Neuron (in vitro differentiated cells): ENCODE results near the gene NUDCD2.

Experiments used
- H2AFZ ChIP-seq: one replicate; pipeline ENCODE4 v1.6.1; 2013; ENCODE audit warnings: low read depth, mild to moderate bottlenecking, inconsistent platforms, low read length, moderate library complexity
- H3K27me3 ChIP-seq: one replicate; pipeline ENCODE4 v1.6.1; 2013; ENCODE audit warnings: low read length; ENCODE audit not compliant: insufficient read depth
- H3K36me3 ChIP-seq: one replicate; pipeline ENCODE4 v1.6.1; 2013; ENCODE audit warnings: low read length; ENCODE audit not compliant: insufficient read depth
- H3K4me1 ChIP-seq: one replicate; pipeline ENCODE4 v1.6.1; 2013; ENCODE audit warnings: low read length; ENCODE audit not compliant: insufficient read depth
- H3K4me3 ChIP-seq: 2 replicates; pipeline ENCODE4 v1.5.1; 2013; ENCODE audit warnings: mild to moderate bottlenecking, low read length, moderate library complexity
- H3K9me3 ChIP-seq: one replicate; pipeline ENCODE4 v1.6.1; 2013; ENCODE audit warnings: low read length

The NUDCD2 gene

DNA sequence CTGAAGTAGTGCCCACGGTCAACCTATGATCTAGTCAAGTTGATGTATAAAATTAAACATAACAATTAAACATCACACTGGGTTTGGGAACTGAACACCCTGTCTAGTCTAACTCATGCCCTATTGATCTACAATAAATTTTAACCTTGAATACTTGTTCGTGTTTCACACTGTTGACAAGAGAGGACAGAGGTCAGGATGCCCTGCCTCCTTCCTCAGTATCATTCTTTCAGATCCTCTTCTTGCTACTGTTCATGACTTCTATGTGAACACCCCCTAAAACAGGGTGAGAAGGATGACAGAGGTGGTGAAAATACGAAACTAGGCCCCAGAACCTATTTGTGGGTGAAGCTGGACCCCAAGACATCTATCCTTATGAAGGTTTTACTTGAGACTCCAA lies 37.4 kb upstream of the NUDCD2 start:
- Histone ChIP-seq H3K4me1 (peaks cover under 1% of the 10 kb centered on the region), H3K36me3 (peaks cover 10% of the 10 kb centered on the region), H2AFZ (no peak overlapping the region), H3K9me3 (no peaks in the 10 kb centered on the region), H3K4me3 (no peak overlapping the region), H3K27me3 (no peaks in the 10 kb centered on the region)

DNA sequence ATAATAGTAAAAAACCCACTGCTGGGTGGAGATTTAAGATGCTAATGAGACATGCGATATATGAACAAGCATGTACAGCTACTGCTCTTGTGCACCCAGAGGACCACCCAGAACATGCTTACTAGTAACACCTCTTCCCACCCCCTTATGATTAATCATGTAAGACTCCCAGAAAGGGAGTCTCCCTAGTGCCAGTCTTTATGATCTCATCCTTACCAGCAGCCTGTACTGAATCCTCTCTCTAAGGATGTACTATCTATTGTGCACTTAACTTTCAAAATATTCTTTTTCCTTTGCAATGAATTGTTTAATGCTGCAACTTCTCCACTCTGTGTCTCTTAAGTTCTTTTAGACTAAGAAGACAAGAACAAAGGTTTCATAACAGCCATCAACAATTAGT lies 36.4 kb upstream of the NUDCD2 start:
- H3K36me3 ChIP-seq, result peaks cover 17% of the 10 kb centered on the region
- H3K4me1 ChIP-seq, result no peaks in the 10 kb centered on the region
- no peak overlapping the region for H2AFZ ChIP-seq
- no peaks in the 10 kb centered on the region for H3K9me3 ChIP-seq
- H3K4me3 ChIP-seq, result no peak overlapping the region
- H3K27me3 ChIP-seq, result no peaks in the 10 kb centered on the region

- Histone ChIP-seq H3K9me3 (peaks cover 3% of the 10 kb centered on the region), H3K36me3 (peaks cover 61% of the 10 kb centered on the region), H3K4me1 (no peaks in the 10 kb centered on the region), H2AFZ (no peak overlapping the region), H3K27me3 (no peaks in the 10 kb centered on the region), H3K4me3 (no peak overlapping the region)
Measured at GRCh38 chr5:163489745-163490075, 29.8 kb upstream of the NUDCD2 start.

DNA sequence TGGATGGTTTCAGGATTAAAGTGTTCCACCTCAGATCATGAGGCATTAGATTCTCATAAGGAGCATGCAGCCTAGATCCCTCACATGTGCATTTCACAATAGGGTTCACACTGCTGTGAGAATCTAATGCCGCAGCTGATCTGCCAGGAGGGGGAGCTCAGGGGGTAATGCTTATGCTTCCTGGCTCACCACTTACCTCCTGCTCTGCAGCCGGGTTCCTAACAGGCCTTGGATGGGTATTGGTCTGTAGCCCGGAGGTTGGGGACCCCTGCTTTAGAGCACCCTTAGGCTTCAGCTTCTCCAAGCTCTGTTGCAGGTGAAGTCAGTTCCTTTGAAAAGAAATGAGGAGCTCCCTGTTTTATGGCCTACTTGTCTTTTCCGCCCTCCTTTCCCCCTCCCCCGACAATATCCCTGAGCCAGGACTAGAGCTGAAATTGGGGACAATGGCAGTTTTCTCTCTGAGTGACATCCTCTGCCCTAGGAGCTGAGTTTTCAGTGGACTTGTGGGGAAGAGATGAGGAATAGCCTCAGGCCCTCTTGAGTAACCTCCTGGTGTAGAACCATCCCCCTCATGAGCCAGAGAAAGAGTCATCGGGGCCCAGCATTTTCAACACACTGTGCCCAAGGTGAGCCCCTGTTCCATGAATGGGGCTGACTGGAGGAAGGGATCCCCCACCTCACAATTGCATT lies 29.3 kb upstream of the NUDCD2 start:
- no peaks in the 10 kb centered on the region for H3K4me1 ChIP-seq
- H3K9me3 ChIP-seq, result peaks cover 3% of the 10 kb centered on the region
- peaks cover 66% of the 10 kb centered on the region for H3K36me3 ChIP-seq
- no peak overlapping the region for H3K4me3 ChIP-seq
- no peaks in the 10 kb centered on the region for H3K27me3 ChIP-seq
- H2AFZ ChIP-seq, result no peak overlapping the region

DNA sequence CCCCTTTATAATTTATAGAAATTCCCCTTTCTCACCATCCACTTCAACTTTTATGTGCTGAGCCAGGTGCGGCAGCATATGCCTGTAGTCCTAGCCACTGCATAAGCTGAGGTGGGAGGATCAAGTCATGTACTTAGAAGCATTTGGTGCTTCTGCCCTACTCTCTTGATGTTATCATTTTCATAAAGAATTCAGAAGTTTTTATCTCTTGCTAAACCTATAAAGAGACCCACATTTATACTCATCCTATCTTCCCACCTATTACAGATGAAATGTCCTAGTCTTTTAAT lies 19.0 kb upstream of the NUDCD2 start:
- H3K36me3 ChIP-seq, result peaks cover 69% of the 10 kb centered on the region
- H2AFZ ChIP-seq, result no peak overlapping the region
- no peaks in the 10 kb centered on the region for H3K27me3 ChIP-seq
- no peaks in the 10 kb centered on the region for H3K9me3 ChIP-seq
- no peaks in the 10 kb centered on the region for H3K4me1 ChIP-seq
- no peak overlapping the region for H3K4me3 ChIP-seq

GRCh38 chr5:163478126-163478981 lies 18.5 kb upstream of the NUDCD2 start:
- Histone ChIP-seq H3K9me3 (no peaks in the 10 kb centered on the region), H3K36me3 (peaks cover 68% of the 10 kb centered on the region), H2AFZ (no peak overlapping the region), H3K4me1 (no peaks in the 10 kb centered on the region), H3K4me3 (no peak overlapping the region), H3K27me3 (no peaks in the 10 kb centered on the region)

GRCh38 chr5:163475411-163475810 lies 15.5 kb upstream of the NUDCD2 start:
- Histone ChIP-seq H3K36me3 (peaks cover 84% of the 10 kb centered on the region), H2AFZ (no peak overlapping the region), H3K9me3 (no peaks in the 10 kb centered on the region), H3K4me1 (no peaks in the 10 kb centered on the region), H3K27me3 (no peaks in the 10 kb centered on the region), H3K4me3 (no peak overlapping the region)

- H3K4me3 ChIP-seq, result no peak overlapping the region
- H3K27me3 ChIP-seq, result no peaks in the 10 kb centered on the region
- no peaks in the 10 kb centered on the region for H3K4me1 ChIP-seq
- H3K36me3 ChIP-seq, result peaks cover 76% of the 10 kb centered on the region
- no peaks in the 10 kb centered on the region for H3K9me3 ChIP-seq
- H2AFZ ChIP-seq, result no peak overlapping the region
Measured at GRCh38 chr5:163473635-163474243, 13.8 kb upstream of the NUDCD2 start.

DNA sequence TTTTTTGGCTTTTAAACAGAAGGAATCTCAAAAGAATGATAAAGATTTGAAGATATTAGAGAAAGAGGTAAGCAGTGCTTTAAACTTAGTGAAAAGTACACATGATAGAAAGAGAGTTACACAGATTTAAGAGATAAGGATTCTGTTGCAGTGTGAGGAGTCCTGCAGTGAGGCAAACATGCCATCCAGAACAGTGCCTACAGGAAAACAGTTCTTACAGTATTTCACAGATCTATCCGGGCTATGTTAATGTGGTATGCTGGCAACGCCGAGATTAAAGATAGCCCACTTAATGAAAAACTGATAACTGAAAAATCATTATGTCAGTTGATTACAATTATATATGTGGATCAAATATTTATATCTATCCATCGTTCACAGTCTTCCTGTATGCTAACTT lies 7.8 kb upstream of the NUDCD2 start:
- H3K4me1 ChIP-seq, result no peaks in the 10 kb centered on the region
- H3K9me3 ChIP-seq, result no peaks in the 10 kb centered on the region
- H3K27me3 ChIP-seq, result no peaks in the 10 kb centered on the region
- H2AFZ ChIP-seq, result no peak overlapping the region
- peaks cover 51% of the 10 kb centered on the region for H3K36me3 ChIP-seq
- H3K4me3 ChIP-seq, result no peak overlapping the region

- peaks cover 15% of the 10 kb centered on the region for H3K4me1 ChIP-seq
- no peak overlapping the region for H2AFZ ChIP-seq
- peaks cover 17% of the 10 kb centered on the region for H3K36me3 ChIP-seq
- no peak overlapping the region for H3K4me3 ChIP-seq
- H3K27me3 ChIP-seq, result no peaks in the 10 kb centered on the region
- no peaks in the 10 kb centered on the region for H3K9me3 ChIP-seq
Measured at GRCh38 chr5:163463063-163463435, 3.1 kb upstream of the NUDCD2 start.

DNA sequence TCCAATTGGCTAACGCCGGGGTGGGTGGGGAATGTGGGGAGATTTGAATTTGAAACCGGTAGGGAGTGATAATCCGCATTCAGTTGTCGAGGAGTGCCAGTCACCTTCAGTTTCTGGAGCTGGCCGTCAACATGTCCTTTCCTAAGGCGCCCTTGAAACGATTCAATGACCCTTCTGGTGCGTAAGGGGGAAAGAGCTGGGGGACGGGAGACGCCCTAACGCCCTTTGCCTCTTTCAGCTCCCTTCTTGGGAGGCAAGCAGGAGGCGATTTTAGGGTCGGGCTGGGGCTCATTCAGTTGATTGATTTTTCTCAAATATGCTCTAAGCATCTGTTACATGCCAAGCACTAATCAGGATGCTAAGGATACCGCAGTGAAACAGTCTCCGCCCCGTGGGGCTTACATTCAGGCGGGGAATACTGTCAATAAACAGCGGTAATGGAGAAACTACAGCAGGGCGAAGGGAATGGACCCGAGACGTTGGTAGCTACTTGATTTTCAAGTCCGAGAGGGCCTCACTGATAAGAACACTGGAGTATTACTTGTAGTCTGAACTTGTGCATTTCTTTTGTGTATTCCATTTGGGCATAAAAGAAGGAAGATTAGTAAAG lies 765 bp upstream of the NUDCD2 start, which contains the start of gene HMMR:
HMMR (plus strand) TSS at position 71 of the 610 bp plus-strand sequence; CDS start at position 132, 61 bp downstream.
- Histone ChIP-seq H2AFZ (peak within 1 kb of the TSS; percentile 94), H3K36me3 (peaks cover 21% of the 10 kb centered on the region), H3K4me3 (peak within 1 kb of the TSS; percentile 73), H3K4me1 (peaks cover 15% of the 10 kb centered on the region), H3K27me3 (no peaks in the 10 kb centered on the region), H3K9me3 (no peaks in the 10 kb centered on the region)

- peaks cover 25% of the 10 kb centered on the region for H3K36me3 ChIP-seq
- H2AFZ ChIP-seq, result peak overlapping the region; percentile 50
- H3K4me3 ChIP-seq, result peak overlapping the region; percentile 62
- peaks cover 15% of the 10 kb centered on the region for H3K4me1 ChIP-seq
- peaks cover 2% of the 10 kb centered on the region for H3K9me3 ChIP-seq
- H3K27me3 ChIP-seq, result no peaks in the 10 kb centered on the region
Measured at GRCh38 chr5:163459462-163459818, 462 bp downstream of the NUDCD2 start.

DNA sequence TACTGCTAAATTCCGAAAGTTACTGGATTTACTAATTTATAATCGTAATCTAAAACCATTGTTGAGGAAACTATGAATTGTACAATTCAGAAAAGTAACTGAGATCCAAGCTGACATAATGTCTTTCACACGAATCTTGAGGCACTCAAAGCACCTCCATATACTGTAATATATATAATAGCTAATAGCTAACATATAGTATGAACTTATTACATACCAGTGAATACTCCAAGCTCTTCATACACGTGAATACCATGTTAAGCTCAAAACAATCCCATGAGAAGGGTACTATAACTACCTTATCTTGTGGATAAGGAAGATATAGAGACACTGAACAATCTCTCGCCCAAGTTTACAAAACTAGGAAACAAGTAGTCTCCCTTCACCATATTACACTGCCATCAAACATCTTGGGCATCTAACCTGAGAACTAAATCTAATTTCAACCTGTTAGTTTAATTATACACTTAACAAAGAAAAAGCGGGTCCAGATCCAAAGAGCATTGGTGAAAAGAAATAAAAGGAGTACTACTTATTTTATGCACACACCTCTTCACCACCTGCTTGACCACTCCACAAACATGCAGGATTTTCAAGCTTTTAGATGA lies 1.0 kb downstream of the NUDCD2 start:
- no peaks in the 10 kb centered on the region for H3K27me3 ChIP-seq
- H3K4me3 ChIP-seq, result peak overlapping the region; percentile 62
- peaks cover 15% of the 10 kb centered on the region for H3K4me1 ChIP-seq
- H2AFZ ChIP-seq, result peak overlapping the region; percentile 50
- H3K9me3 ChIP-seq, result peaks cover 2% of the 10 kb centered on the region
- H3K36me3 ChIP-seq, result peaks cover 22% of the 10 kb centered on the region
